GM13976 (cell line): Measurements from ENCODE around the gene STK39.
"Not testable (repeated sequence)": the region's sequence is repeated elsewhere in the genome, so short reads cannot be mapped to it uniquely, and the experiment has no call there.

ENCODE experiments used
- DNase-seq: peaks from one replicate; pipeline ENCODE4 v3.0.0; 2012; ENCODE audit warnings: low spot score
- in situ Hi-C: fragments of 300-500 bp; cut with MboI; formaldehyde crosslinking; loops from one replicate; pipeline ENCODE4 v1.12.0; 2022; ENCODE audit warnings: low sequenced_read_pairs, mixed read lengths, inconsistent platforms; ENCODE audit not compliant: unreplicated experiment
- TF ChIP-seq, protein P1 (sequence below): IDR thresholded peaks from 2 replicates; pipeline ENCODE4 v1.5.1; 2012; ENCODE audit warnings: borderline replicate concordance, mild to moderate bottlenecking; ENCODE audit not compliant: insufficient read depth; ENCODE audit errors: extremely low read depth, missing control alignments, control extremely low read depth

Gene STK39

DNA sequence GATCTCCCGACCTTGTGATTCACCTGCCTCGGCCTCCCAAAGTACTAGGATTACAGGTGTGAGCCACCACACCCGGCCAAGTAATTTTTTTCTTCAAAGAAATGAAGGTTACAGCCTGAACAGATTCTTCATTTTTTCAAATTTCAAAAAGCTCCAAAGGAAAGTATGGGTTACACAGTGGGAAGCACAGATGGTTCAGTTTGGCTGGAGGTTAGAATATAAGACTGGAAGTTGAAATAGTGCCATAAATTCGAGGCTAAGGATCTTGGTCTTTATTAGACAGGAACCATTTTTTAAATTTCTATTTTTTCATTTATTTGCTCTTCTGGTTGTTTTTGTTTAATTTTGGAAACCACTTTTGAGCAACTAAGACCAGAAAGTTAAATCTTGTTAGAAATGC lies 120.0 kb downstream of the STK39 start:
- in situ Hi-C loops, result loop anchor here (25.0 kb wide), 1 partner anchor 785 kb away; the partner anchor contains the start of gene G6PC2
- DNase-seq, result no peak
- TF ChIP-seq, protein P1, sequence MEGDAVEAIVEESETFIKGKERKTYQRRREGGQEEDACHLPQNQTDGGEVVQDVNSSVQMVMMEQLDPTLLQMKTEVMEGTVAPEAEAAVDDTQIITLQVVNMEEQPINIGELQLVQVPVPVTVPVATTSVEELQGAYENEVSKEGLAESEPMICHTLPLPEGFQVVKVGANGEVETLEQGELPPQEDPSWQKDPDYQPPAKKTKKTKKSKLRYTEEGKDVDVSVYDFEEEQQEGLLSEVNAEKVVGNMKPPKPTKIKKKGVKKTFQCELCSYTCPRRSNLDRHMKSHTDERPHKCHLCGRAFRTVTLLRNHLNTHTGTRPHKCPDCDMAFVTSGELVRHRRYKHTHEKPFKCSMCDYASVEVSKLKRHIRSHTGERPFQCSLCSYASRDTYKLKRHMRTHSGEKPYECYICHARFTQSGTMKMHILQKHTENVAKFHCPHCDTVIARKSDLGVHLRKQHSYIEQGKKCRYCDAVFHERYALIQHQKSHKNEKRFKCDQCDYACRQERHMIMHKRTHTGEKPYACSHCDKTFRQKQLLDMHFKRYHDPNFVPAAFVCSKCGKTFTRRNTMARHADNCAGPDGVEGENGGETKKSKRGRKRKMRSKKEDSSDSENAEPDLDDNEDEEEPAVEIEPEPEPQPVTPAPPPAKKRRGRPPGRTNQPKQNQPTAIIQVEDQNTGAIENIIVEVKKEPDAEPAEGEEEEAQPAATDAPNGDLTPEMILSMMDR, result no peak

DNA sequence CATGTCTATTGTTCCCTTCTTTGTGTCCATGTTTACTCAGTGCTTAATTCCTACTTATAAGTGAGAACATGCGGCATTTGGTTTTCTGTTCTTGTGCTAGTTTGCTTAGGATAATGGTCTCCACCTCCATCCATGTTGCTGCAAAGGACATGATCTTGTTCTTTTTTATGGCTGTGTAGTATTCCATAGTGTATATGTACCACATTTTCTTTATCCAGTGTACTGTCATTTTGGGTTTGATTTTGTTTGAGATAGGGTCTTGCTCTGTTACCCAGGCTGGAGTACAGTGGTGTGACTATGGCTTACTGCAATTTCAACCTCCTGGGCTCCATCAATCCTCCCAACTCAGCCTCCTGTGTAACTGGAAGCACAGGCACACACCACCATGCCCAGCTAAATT lies 125.2 kb downstream of the STK39 start:
- DNase-seq, result not testable (repeated sequence)
- in situ Hi-C loops, result loop anchor here (25.0 kb wide), 2 partner anchors 560 to 1585 kb away; no protein-coding TSS in a partner anchor

DNA sequence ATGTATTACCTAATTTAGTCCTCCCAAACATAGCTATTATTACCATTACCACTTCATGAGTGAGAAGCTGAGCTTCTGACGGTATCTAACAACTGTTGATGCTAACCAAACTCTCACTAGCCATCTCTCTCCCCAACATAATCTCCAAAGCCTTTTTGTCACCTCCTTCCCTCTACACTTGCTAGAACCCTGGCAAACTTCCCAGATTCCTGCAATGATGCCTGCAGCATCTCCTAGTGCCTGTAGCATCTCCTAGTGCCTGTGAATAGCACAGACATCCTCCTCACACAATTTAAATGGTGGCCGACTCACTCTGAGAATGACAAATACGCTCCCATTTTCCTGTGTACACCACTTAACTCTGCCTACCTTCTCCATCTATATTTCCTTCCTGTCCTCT lies 126.7 kb downstream of the STK39 start:
- DNase-seq, result no peak
- TF ChIP-seq, protein P1, result no peak
- in situ Hi-C loops, result loop anchor here (25.0 kb wide), 2 partner anchors 558 to 1583 kb away; no protein-coding TSS in a partner anchor

GRCh38 chr2:168120310-168120709 lies 127.1 kb downstream of the STK39 start:
- TF ChIP-seq, protein P1, result no peak
- DNase-seq, result no peak
- in situ Hi-C loops, result loop anchor here (25.0 kb wide), 2 partner anchors 558 to 1583 kb away; no protein-coding TSS in a partner anchor

DNA sequence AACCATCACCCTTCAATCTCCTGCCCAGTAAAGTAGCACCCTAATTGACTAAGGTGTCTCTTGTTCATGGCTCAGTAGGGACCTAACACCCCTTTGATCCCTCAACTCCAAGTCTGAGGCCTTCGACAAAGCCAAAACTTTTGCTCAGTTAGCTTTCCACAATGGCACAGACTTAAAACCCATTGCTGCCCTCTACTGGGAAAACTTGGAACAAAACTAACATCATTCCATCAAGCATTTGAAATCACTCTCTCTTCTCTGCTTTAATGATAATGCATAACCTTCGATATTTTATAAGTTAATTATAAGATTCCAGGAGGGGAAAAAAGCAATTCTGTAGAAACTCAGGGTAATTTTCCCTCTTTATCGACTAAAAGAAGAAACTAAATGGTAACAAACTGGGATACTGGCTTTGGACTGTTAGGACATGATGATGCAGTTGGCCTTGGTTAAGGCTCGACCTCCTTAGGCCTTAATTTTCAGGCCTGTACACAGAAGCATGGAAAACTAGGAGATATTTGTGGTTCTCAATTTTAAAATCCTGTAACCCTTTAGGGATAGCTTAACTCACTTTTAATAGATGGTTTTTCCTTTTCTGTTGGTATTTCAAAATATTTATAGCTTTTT lies 127.8 kb downstream of the STK39 start:
- in situ Hi-C loops, result loop anchor here (10.0 to 25.0 kb wide), 3 partner anchors 155 to 1582 kb away; no protein-coding TSS in a partner anchor
- no peak for DNase-seq
- TF ChIP-seq, protein P1, result peak; percentile 46

DNA sequence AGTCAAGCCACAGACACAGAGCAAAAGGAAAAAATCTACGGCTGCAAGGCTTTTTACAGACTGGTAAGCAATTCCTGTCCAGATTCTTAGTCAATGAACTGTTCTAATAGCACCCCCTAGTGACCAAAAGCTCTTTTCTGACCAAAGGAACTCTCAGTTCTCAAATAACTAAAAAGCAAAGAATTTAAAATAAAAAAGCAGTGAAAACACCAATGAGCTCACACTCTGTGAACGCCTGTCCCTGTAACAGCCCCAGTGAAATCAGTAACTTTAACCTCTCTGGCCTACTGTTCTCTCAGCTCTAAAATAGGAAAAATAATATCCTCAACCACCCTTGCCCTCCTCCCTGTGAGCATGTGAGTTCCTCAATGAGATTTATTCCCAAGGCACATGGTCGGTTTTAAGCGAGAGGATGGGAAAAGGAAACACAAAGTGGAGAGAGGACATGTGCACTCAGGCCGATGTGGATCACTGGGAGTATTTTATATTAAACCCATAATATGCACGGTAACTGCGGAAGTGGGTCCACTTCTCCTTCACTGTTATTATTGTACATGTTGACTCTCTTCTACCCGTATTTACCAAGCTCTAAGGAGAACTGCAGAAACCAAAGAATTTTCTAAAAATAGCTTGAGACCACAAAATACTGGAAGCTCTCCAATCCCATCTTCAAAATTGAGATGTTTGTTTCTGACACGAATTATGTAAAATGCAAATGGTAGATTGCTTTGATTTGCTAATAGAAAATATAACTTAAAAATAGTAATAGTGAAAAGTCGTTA lies 128.5 kb downstream of the STK39 start:
- no peak for DNase-seq
- in situ Hi-C loops, result loop anchor here (10.0 to 25.0 kb wide), 3 partner anchors 154 to 1582 kb away; no protein-coding TSS in a partner anchor
- TF ChIP-seq, protein P1, result peak; percentile 42

- no peak for DNase-seq
- in situ Hi-C loops, result loop anchor here (10.0 to 25.0 kb wide), 3 partner anchors 152 to 1579 kb away; no protein-coding TSS in a partner anchor
- TF ChIP-seq, protein P1, result no peak
Measured at GRCh38 chr2:168116448-168116847, 130.9 kb downstream of the STK39 start.
